LNCaP clone FGC (cell line): ENCODE data around the gene SVBP.

Experiments used
- DNase-seq: peaks from one replicate; pipeline ENCODE4 v3.0.0-alpha.2; 2011; ENCODE audit warnings: low read depth
- H3K4me3 ChIP-seq: 2 replicates; pipeline ENCODE4 v1.5.1; 2011; ENCODE audit warnings: mild to moderate bottlenecking, low read depth, low read length, control low read depth
- CTCF ChIP-seq: IDR thresholded peaks from 2 replicates; pipeline ENCODE4 v1.5.1; 2012; ENCODE audit warnings: mild to moderate bottlenecking; ENCODE audit not compliant: control insufficient read depth, insufficient read depth; ENCODE audit errors: extremely low read depth

The SVBP gene

GRCh38 chr1:42847111-42847595 lies 30.0 kb upstream of the SVBP start:
- no peak for DNase-seq
- peak overlapping the region; percentile 86 for H3K4me3 ChIP-seq
- no peak for TF ChIP-seq CTCF

GRCh38 chr1:42846257-42847110 lies 29.3 kb upstream of the SVBP start, which contains the start of gene ZNF691:
Gene ZNF691 (plus strand): TSS chr1:42846613. CDS start chr1:42849659, 3,046 bp downstream.
- peak; percentile 95 for DNase-seq
- peak; percentile 47 for TF ChIP-seq CTCF
- H3K4me3 ChIP-seq, result peak within 1 kb of the TSS; percentile 86

GRCh38 chr1:42845866-42846256 lies 28.7 kb upstream of the SVBP start:
- no peak for TF ChIP-seq CTCF
- H3K4me3 ChIP-seq, result peak overlapping the region; percentile 86
- no peak for DNase-seq

GRCh38 chr1:42845193-42845592 lies 28.0 kb upstream of the SVBP start:
- no peak for TF ChIP-seq CTCF
- H3K4me3 ChIP-seq, result no peak overlapping the region
- DNase-seq, result no peak

GRCh38 chr1:42844592-42845140 lies 27.5 kb upstream of the SVBP start:
- TF ChIP-seq CTCF, result no peak
- no peak for DNase-seq
- H3K4me3 ChIP-seq, result no peak overlapping the region

GRCh38 chr1:42841440-42842147 lies 24.4 kb upstream of the SVBP start:
- no peak for TF ChIP-seq CTCF
- DNase-seq, result no peak
- H3K4me3 ChIP-seq, result no peak overlapping the region
